Choroid plexus epithelial cell (primary cell): ENCODE results near the gene FNDC3A.
"Not testable (repeated sequence)": the region's sequence is repeated elsewhere in the genome, so short reads cannot be mapped to it uniquely, and the experiment has no call there.

Source experiments
- DNase-seq: peaks from one replicate; pipeline ENCODE4 v3.0.0-alpha.2; 2010; ENCODE audit warnings: low read depth
- H3K4me3 ChIP-seq: 2 replicates; pipeline ENCODE4 v1.5.1; 2011; ENCODE audit warnings: low read depth, mild to moderate bottlenecking, control low read depth, low read length, moderate library complexity
- CTCF ChIP-seq: conservative IDR thresholded peaks from 2 replicates; pipeline ENCODE4 v1.5.1; 2011; ENCODE audit warnings: low read depth, mild to moderate bottlenecking, control low read depth, inconsistent platforms, low read length, moderate library complexity

Gene FNDC3A

GRCh38 chr13:49062297-49062896, 86.7 kb downstream of the FNDC3A start:
- no peak for TF ChIP-seq CTCF
- no peak for DNase-seq
- no peak overlapping the region for H3K4me3 ChIP-seq

- DNase-seq, result no peak
- TF ChIP-seq CTCF, result no peak
- H3K4me3 ChIP-seq, result no peak overlapping the region
Observed at GRCh38 chr13:49063011-49063410, 87.3 kb downstream of the FNDC3A start.

GRCh38 chr13:49063497-49063896, 87.8 kb downstream of the FNDC3A start:
- no peak for DNase-seq
- TF ChIP-seq CTCF, result no peak
- H3K4me3 ChIP-seq, result no peak overlapping the region

GRCh38 chr13:49064476-49064875, 88.8 kb downstream of the FNDC3A start:
- no peak for TF ChIP-seq CTCF

GRCh38 chr13:49066856-49067255, 91.1 kb downstream of the FNDC3A start:
- no peak overlapping the region for H3K4me3 ChIP-seq
- no peak for DNase-seq
- no peak for TF ChIP-seq CTCF

More at GRCh38 chr13:49064476-49064875, 88.8 kb downstream of the FNDC3A start:
- no peak overlapping the region for H3K4me3 ChIP-seq
- no peak for DNase-seq

- not testable (repeated sequence) for H3K4me3 ChIP-seq, DNase-seq
Observed at GRCh38 chr13:49068498-49068897, 92.8 kb downstream of the FNDC3A start.

- not testable (repeated sequence) for DNase-seq, H3K4me3 ChIP-seq
Observed at GRCh38 chr13:49070021-49070420, 94.3 kb downstream of the FNDC3A start.

- no peak for DNase-seq
- TF ChIP-seq CTCF, result no peak
- H3K4me3 ChIP-seq, result no peak overlapping the region
Observed at GRCh38 chr13:49071341-49071937, 95.7 kb downstream of the FNDC3A start.
